Fibroblast of skin of left biceps (primary cell): ENCODE measurements around the gene ZFP3.
"Not testable (repeated sequence)": the region's sequence is repeated elsewhere in the genome, so short reads cannot be mapped to it uniquely, and the experiment has no call there.

ENCODE experiments used
- DNase-seq, 2 experiments: peaks; one replicate each; pipeline ENCODE4 v3.0.0-alpha.2; 2013; ENCODE audit warnings: low read depth in 2 of 2

The ZFP3 gene

GRCh38 chr17:5138616-5139457 lies 60.6 kb downstream of the ZFP3 start:
- no peak for DNase-seq

- no peak for DNase-seq
Observed at GRCh38 chr17:5139458-5139732, 61.1 kb downstream of the ZFP3 start.

GRCh38 chr17:5142877-5143276 lies 64.6 kb downstream of the ZFP3 start:
- DNase-seq, result not testable (repeated sequence)
